ENCODE results near the gene MSI2.
"Not testable (repeated sequence)": the region's sequence is repeated elsewhere in the genome, so short reads cannot be mapped to it uniquely, and the experiment has no call there.

The MSI2 gene

DNA sequence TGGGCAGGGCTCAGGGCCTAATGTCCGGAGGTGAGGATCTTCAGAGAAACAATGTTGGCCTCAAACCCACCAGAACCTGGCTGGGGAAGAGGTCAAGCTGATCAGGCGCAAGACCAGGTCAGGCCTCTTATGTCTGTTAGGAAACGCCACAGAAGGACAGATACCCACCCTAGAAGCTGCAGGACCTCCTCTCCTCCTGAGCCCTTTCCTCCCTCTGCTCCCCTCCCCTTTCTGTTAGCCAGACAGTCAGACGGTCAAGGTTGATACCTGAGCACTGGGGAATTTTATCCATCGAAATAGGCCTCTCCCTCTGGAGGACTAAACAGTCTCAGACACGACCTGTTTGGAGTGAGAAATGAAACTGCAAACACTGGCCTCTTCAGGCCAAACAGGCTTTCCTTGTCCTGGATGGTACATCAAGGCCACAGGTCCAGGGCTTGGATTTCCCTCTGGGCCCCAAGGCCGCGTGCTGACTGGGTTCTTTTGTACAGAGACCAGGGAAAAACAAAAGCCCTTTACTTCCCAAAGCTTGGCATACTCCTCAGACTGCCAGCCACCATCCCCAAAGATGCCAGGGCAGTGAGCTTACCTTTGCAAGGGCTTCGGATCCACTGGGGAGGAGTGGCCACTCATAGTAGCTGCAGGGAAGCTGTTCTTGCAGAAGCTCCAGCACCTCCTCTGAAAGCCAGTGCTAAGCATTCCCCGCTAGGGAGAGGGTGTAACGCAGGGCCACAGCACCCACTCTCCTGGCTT is 353.0 kb downstream of the MSI2 start:
- no peak for DNase-seq

DNA sequence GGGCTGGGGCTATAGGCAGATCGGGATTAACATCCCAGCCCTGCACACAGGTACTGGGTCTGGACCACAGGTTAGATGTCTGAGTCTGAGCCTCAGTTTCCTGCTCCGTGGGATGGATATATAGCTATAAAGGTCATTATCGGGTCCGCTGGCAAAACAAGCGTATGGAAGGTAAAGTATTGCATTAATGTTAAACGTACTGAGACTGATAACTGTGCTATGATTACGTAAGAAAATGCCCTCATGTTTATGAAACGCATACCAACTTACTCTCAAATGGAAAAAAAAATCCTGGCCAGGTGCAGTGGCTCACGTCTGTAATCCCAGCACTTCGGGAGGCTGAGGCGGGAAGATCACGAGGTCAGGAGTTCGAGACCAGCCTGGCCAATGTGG is 353.6 kb downstream of the MSI2 start:
- no peak for DNase-seq

DNA sequence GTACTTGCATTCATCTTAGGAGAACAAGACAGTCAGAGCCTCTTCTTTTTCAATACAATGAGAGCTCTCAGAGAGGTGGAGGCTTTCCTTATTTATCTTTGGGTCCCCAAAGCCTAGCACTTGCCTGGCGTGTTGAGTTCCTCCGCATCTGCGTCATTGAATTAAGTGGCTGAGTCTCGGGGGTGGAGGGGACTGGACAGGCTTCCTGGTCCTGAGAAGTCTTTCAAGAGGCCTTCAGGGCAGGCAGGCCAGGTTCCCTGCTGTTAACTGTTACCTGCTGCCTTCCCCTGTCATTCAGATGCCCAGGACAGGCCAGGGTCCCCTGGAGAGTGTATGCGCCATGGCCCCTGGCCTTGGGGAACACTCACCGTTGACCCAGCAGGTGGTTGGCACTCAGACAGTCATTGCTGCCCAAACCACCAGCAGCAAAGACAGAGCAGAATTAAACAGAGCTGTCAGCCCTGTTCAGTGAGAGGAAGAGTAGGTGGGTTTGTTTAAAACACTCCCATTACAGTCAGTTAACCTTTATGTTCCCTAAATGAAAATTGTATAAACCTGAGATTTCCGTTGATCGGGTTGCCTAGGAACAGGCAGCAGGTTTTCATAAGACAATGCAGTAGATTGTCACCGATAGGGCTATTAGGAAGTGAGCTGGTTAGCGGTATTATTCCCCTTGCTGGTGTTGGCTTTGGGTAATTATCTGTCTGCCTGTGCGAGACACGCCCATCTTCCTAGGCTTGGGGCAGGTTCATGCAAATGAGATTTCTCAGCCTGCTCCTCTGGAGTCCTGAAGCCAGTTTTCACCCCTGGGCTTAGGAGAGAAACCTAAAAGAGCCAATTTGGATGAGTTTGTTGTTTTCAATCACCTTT is 356.1 kb downstream of the MSI2 start:
- peak; percentile 76 for DNase-seq

DNA sequence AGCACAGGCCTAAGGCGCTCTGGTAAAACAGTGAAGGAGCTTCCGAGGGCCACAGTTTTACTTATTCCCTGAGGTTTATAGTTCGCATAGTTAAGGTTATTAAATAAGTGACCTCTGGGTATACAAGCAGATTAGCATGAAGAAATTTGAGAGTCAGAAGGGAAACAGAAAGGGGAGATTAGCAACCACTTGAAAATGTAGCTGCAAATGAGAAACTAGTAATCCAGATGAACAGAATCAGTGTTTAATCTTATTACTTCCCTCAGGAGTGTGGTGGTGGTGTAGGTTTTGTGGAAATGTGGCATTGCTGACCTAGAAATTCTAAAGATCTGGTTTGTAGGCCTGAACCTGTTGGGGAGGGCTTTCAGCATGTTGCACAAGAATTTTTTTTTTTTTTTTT is 358.4 kb downstream of the MSI2 start:
- DNase-seq: no peak

DNA sequence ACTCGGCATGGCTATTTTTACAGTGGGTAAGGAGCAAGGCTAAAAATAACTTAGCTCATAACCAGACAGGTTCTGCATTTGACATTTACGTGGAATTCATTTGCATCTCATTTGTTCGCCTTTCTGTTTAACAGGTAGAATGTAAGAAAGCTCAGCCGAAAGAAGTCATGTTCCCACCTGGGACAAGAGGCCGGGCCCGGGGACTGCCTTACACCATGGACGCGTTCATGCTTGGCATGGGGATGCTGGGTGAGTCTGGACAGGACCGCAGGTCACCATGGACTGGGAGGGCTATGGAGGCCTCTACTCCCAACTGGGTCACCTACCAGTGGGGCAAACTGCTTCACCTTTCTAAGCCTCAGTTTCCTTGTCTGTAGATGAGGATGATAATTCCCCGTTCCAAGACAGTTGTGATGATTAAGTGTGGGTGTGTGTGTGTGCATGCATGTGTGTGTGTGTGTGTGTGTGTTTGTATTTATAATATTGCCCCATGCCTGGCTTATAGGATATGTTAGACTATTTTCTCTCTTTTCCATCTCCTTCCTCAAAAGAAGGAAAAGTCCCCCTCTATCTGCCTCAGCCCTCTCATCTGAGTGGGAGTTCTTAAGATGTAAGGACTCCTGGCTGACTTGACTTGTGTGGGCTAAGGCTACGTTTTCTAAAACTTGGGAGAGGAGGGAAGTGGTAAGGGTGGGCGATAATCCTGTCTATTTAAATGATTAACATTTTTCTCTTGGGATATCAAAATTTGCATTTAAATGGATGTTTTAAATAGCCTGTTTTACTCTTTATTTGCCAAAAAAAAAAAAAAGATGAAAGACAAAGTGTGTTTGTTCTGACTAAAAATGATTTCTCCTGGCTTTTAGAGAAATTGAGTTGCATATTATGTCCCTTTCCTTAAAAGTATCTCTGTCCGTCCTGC is 359.8 kb downstream of the MSI2 start:
- no peak for DNase-seq

GRCh38 chr17:57617218-57617617 is 360.9 kb downstream of the MSI2 start:
- DNase-seq: no peak

GRCh38 chr17:57619061-57619937 is 363.0 kb downstream of the MSI2 start:
- DNase-seq: no peak

DNA sequence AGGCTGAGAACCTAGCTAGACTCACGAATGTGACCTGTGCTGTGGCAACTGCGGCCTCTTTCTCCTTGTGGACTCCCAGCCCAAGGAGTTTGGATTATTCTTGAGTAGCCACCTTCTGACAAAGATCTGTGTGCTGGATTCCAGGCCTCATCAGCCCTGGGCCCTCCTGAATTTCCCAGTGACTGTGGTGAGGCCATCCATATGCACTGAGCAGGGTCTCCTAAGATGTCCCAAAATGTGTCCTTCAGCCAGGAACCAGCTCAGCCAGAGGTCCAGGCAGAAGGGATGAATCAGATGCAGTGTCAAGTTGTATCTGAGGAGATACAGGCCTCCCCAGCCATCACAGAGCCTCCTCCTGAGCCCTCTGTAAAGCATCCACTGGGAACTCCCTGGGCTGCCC is 364.3 kb downstream of the MSI2 start:
- no peak for DNase-seq

DNA sequence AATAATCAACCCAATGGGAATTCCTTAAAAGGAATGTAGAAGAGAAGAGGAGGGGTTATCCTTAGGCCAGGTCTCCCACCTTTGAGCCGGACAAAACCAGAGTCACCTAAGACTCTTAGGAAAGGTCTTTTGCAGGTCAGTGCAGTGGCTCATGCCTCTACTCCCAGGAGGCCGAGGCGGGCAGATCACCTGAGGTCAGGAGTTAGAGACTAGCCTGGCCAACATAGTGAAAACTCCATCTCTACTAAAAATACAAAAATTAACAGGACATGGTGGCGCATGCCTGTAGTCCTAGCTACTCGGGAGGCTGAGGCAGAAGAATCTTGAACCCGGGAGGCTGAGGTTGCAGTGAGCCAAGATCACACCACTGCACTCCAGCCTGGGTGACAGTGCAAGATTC is 365.5 kb downstream of the MSI2 start:
- DNase-seq: not testable (repeated sequence)

DNA sequence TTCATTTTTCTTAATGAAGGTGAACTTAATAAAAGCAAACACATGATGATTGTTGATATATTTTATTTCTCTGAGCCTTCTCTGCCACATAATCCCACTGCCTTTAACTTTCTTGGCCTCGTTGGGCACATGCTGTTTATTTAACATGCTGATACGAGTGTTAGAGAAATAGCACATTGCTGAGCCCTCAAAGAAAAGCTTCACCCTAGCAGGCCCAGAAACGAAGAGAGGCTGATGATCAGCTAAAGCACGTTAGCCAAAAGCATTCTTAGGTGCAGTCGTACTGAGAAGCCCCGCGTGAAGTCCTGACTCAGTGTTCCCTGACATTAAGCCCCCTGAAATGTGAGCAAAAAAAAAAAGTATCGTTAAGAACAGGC is 366.0 kb downstream of the MSI2 start:
- DNase-seq: no peak

DNA sequence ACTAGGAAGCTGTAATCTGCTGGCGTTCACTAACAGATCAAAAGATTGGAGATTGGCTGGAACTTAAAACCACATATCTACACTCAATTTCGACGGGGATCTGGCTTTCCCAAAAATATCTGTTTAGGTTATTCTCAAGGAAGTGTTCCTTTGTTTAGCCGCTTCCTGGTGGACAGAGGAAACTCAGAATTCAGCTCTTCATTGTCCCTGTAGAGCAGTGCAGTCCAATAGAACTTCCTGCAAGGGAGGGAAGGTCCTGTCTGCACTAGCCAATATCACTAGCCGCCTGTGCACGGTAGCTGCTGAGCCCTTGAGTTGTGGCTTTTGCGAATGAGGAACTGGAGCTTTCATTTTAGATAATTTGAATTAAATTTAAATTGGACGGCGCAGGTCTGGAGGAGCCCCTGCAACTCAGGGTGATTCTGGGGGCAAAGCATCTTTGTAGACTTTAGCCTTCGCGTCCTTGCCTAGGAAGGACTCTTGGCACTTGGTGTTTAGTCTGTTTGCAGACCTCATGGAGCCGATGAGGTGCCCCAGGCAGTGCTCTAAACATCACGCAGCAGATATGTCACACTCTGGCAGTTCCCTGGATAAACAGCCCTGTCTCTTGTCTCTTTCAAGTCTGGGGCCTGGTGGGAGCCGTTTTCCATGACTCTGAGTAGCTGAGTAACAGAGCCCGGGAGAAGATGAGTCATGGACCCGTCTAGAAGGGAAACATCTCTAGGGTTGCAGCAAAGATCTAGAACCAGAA is 366.5 kb downstream of the MSI2 start:
- no peak for DNase-seq

- DNase-seq: no peak
These were observed 367.3 kb downstream of the MSI2 start for GRCh38 chr17:57623620-57624019.

GRCh38 chr17:57624386-57624785 is 368.1 kb downstream of the MSI2 start:
- DNase-seq: no peak

DNA sequence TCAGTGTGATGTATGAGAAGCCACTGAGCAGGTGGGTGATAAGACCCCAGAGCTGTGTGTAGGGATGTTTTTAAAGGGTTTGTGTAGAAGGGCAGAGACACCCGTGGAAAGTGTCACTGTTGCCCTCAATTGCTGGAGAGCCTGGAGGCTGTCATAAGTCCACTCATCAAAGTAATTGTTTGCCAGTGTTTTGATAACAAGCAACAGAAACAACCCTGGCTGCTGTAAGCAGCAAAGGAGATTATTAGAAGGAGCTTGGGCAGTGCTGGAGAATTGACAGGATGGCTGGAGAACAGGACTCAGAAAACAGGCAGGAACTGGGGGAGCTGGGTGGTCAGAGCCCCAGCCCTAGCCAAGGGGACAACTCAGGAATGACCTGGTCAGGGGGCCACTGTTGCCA is 369.2 kb downstream of the MSI2 start:
- DNase-seq: no peak

DNA sequence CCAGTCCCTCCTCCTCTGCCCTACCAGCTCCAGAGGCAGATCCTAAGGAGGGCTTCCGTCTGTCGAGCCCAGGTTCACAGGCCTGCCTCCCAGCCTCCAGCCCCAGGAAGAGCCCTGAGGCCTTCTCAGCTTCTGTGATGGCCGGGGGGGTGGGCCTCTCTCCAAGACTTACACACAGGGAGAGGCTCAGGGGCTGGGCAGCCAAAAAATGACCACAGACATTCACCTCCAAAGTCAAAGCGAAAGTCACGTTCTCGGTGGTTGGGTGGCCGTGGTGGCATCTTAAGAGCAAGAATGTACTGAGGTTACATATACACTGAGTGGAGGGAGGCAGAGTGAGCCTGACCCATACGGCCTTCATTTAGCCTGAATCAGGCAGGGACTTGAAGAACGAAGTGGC is 369.6 kb downstream of the MSI2 start:
- DNase-seq: no peak

GRCh38 chr17:57626520-57627210 is 370.3 kb downstream of the MSI2 start:
- DNase-seq: no peak

- DNase-seq: no peak
These were observed 371.3 kb downstream of the MSI2 start for GRCh38 chr17:57627591-57627990.

DNA sequence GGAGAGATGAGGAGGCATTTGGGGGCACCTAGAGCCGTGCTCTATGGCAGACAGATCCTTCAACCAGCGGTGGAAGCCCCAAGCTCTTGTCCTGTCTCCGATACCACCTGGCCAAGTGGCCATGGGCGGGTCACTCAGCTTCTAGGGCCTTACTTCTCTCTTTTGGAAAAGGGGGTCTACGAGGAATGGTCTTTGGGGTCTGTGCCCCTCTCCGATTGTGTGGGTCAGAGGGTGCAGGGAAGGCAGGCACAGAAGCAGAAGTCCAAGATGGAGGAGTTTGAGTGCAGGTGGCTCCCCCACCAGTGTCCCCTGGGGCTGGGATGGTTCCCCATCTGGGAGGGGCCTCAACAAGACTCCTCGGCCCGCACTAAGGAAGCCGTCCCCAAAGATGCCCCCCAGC is 372.1 kb downstream of the MSI2 start:
- DNase-seq: no peak

DNA sequence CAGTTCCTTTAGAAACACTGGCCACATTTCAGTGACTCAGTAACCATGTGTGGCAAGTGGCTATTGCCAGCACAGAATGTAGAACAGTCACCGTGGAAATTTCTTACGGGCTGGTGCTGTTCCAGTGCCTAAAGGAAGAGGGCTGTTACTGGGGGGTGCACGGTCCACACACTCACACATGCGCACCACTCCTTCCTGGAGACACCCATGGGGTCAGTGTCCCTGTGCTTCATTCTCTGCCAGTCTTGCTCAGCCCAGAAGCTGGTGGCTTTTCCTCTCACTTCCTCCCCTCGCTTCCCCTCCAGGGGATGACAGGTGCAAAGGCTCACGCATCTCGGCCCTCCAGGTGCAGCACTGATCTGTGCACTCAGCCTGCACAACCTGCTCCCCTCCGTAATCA is 373.1 kb downstream of the MSI2 start:
- no peak for DNase-seq

- no peak for DNase-seq
These were observed 373.6 kb downstream of the MSI2 start for GRCh38 chr17:57629886-57630285.

GRCh38 chr17:57630736-57631135 is 374.4 kb downstream of the MSI2 start:
- DNase-seq: no peak

Measured in CD4-positive, alpha-beta T cell treated with Interleukin-21 for 1 hour (primary cell).